MCF 10A (cell line): Measurements from ENCODE around the gene PPT2. TPM values are rescaled to one million over a fixed set of nuclear protein-coding genes. Genes with fewer than 3 reads are reported as not detected.

Experiments
- BruUV-seq: library from RNA; stranded (reverse); fragments of 400-500 nt; replicated peaks from 2 replicates; lab custom pipeline; 2021; lab: Mats Ljungman, UMichigan
- CTCF ChIA-PET: fragments of 300-600 bp; sonication (Branson Sonifier 250); formaldehyde crosslinking; extraction: SDS; loops from one replicate; lab custom pipeline; 2021; ENCODE audit warnings: antibody characterized with exemption, inconsistent platforms; lab: Yijun Ruan, JAX
- POLR2A ChIA-PET: fragments of 300-600, 350-650 bp; sonication (Branson Sonifier 250); formaldehyde crosslinking; extraction: SDS; loops from one replicate; lab custom pipeline; 2020; ENCODE audit warnings: antibody characterized with exemption, inconsistent platforms; lab: Yijun Ruan, JAX
- DNase-seq: peaks from one replicate; pipeline ENCODE4 v3.0.0-alpha.2; 2018; ENCODE audit not compliant: unreplicated experiment
- H3K27ac Mint-ChIP-seq: one replicate; pipeline ENCODE4 v1.8.0; 2022; ENCODE audit warnings: mild to moderate bottlenecking, low read depth, mixed read lengths; ENCODE audit not compliant: unreplicated experiment
- H3K27me3 Mint-ChIP-seq: one replicate; pipeline ENCODE4 v1.8.0; 2022; ENCODE audit warnings: mixed read lengths; ENCODE audit not compliant: insufficient read depth, unreplicated experiment
- H3K36me3 Mint-ChIP-seq: one replicate; pipeline ENCODE4 v1.8.0; 2022; ENCODE audit warnings: mild to moderate bottlenecking, moderate library complexity, mixed read lengths; ENCODE audit not compliant: insufficient read depth, unreplicated experiment
- H3K4me1 Mint-ChIP-seq: one replicate; pipeline ENCODE4 v1.8.0; 2022; ENCODE audit warnings: mixed read lengths; ENCODE audit not compliant: insufficient read depth, unreplicated experiment
- H3K4me3 Mint-ChIP-seq: one replicate; pipeline ENCODE4 v1.8.0; 2022; ENCODE audit warnings: mild to moderate bottlenecking, moderate library complexity, mixed read lengths; ENCODE audit not compliant: unreplicated experiment
- H3K9me3 Mint-ChIP-seq: one replicate; pipeline ENCODE4 v1.8.0; 2022; ENCODE audit warnings: mixed read lengths; ENCODE audit not compliant: unreplicated experiment
- CTCF ChIP-seq: fragments of 200-600 bp; IDR thresholded peaks from one replicate; pipeline ENCODE4 v1.8.0; 2022; ENCODE audit warnings: antibody characterized with exemption, mild to moderate bottlenecking; ENCODE audit not compliant: unreplicated experiment
- intact Hi-C: fragments of 100-400 bp; cut with micrococcal nuclease; formaldehyde crosslinking; loops from 2 replicates; pipeline ENCODE4 v1.14.1; 2022
- total RNA-seq: library from RNA; stranded (reverse); gene quantifications from 2 replicates; pipeline ENCODE4 v1.2.3, GENCODE V29; 2022

Gene PPT2
- total RNA-seq, 1 experiment from 2014 or later: 3.7 TPM

- no peak for TF ChIP-seq CTCF
- H3K36me3 Mint-ChIP-seq: peaks cover 79% of the 10 kb centered on the region
- no peaks in the 10 kb centered on the region for H3K9me3 Mint-ChIP-seq
- H3K27ac Mint-ChIP-seq: no peak overlapping the region
- H3K27me3 Mint-ChIP-seq: no peaks in the 10 kb centered on the region
- no peak overlapping the region for H3K4me3 Mint-ChIP-seq
- DNase-seq: no peak
- no TSS peak for BruUV-seq
- H3K4me1 Mint-ChIP-seq: peaks cover 28% of the 10 kb centered on the region
- ChIA-PET CTCF (interaction anchor here (0.6 to 3.4 kb wide), 10 partner anchors 8 to 895 kb away, joined by 3 to 31 read pairs (median 4); partner anchors contain the start of genes FKBPL and TNXB), POLR2A (interaction anchor here (1.4 to 3.8 kb wide), 2 partner anchors 8 to 11 kb away, joined by 3 to 34 read pairs; partner anchors contain the start of genes ATF6B and FKBPL)
- intact Hi-C loops: loop anchor here (5.0 kb wide), 1 partner anchor 131 kb away; no protein-coding TSS in a partner anchor
Observed at GRCh38 chr6:32116674-32117073, 37.3 kb upstream of the PPT2 start.

- Mint-ChIP-seq H3K27me3 (no peaks in the 10 kb centered on the region), H3K4me3 (no peak overlapping the region), H3K9me3 (no peaks in the 10 kb centered on the region), H3K4me1 (peaks cover 28% of the 10 kb centered on the region), H3K36me3 (peaks cover 78% of the 10 kb centered on the region), H3K27ac (no peak overlapping the region)
- no TSS peak for BruUV-seq
- POLR2A ChIA-PET: interaction anchor here (1.4 to 3.8 kb wide), 2 partner anchors 9 to 11 kb away, joined by 3 to 34 read pairs; partner anchors contain the start of genes ATF6B and FKBPL
- CTCF ChIA-PET: interaction anchor here (0.6 to 3.4 kb wide), 10 partner anchors 9 to 75 kb away, joined by 3 to 31 read pairs (median 4); partner anchors contain the start of genes FKBPL, GPSM3 and TNXB
- DNase-seq: no peak
- intact Hi-C loops: loop anchor here (5.0 kb wide), 1 partner anchor 130 kb away; no protein-coding TSS in a partner anchor
- TF ChIP-seq CTCF: no peak
Observed at GRCh38 chr6:32117461-32117860, 36.5 kb upstream of the PPT2 start.

- POLR2A ChIA-PET: interaction anchor here (0.7 to 3.8 kb wide), 9 partner anchors 9 to 853 kb away, joined by 3 to 34 read pairs (median 3); partner anchors contain the start of genes ATF6B, FKBPL and MICB
- peak; percentile 77 for DNase-seq
- peaks cover 77% of the 10 kb centered on the region for H3K36me3 Mint-ChIP-seq
- intact Hi-C loops: loop anchor here (1.0 to 5.0 kb wide), 3 partner anchors 35 to 128 kb away; partner anchors contain the start of gene PPT2
- no peak overlapping the region for H3K4me3 Mint-ChIP-seq
- H3K27ac Mint-ChIP-seq: no peak overlapping the region
- no TSS peak for BruUV-seq
- TF ChIP-seq CTCF: peak; percentile 91
- peaks cover 28% of the 10 kb centered on the region for H3K4me1 Mint-ChIP-seq
- no peaks in the 10 kb centered on the region for H3K9me3 Mint-ChIP-seq
- CTCF ChIA-PET: interaction anchor here (0.6 to 3.4 kb wide), 32 partner anchors 8 to 680 kb away, joined by 3 to 31 read pairs (median 4); partner anchors contain the start of genes AGPAT1, DDAH2, EGFL8 and FKBPL
- H3K27me3 Mint-ChIP-seq: no peaks in the 10 kb centered on the region
Observed at GRCh38 chr6:32118782-32119628, 34.9 kb upstream of the PPT2 start.

GRCh38 chr6:32120573-32121059 lies 33.3 kb upstream of the PPT2 start:
- H3K36me3 Mint-ChIP-seq: peaks cover 87% of the 10 kb centered on the region
- POLR2A ChIA-PET: no interaction called here
- peaks cover 18% of the 10 kb centered on the region for H3K4me1 Mint-ChIP-seq
- no peak for TF ChIP-seq CTCF
- H3K27ac Mint-ChIP-seq: no peak overlapping the region
- DNase-seq: no peak
- no peaks in the 10 kb centered on the region for H3K27me3 Mint-ChIP-seq
- no peaks in the 10 kb centered on the region for H3K9me3 Mint-ChIP-seq
- no TSS peak for BruUV-seq
- no peak overlapping the region for H3K4me3 Mint-ChIP-seq
- intact Hi-C loops: no loop called here
- CTCF ChIA-PET: interaction anchor here (0.6 to 0.7 kb wide), 2 partner anchors 20 to 36 kb away, joined by 4 to 6 read pairs; no protein-coding TSS in a partner anchor
